Smooth muscle cell of the coronary artery (primary cell): Measurements from ENCODE around the gene SLC2A13. TPM values are rescaled to one million over a fixed set of nuclear protein-coding genes. Genes with fewer than 3 reads are reported as not detected.

ENCODE experiments used
- total RNA-seq: library from RNA; depleted of rRNA; stranded (reverse); fragments of >200 nt; gene quantifications from 2 replicates; pipeline ENCODE4 v1.2.3, GENCODE V29; 2014; ENCODE audit warnings: low replicate concordance

SLC2A13 gene
- total RNA-seq: 8.3 and 17.7 TPM in 2 replicates

DNA sequence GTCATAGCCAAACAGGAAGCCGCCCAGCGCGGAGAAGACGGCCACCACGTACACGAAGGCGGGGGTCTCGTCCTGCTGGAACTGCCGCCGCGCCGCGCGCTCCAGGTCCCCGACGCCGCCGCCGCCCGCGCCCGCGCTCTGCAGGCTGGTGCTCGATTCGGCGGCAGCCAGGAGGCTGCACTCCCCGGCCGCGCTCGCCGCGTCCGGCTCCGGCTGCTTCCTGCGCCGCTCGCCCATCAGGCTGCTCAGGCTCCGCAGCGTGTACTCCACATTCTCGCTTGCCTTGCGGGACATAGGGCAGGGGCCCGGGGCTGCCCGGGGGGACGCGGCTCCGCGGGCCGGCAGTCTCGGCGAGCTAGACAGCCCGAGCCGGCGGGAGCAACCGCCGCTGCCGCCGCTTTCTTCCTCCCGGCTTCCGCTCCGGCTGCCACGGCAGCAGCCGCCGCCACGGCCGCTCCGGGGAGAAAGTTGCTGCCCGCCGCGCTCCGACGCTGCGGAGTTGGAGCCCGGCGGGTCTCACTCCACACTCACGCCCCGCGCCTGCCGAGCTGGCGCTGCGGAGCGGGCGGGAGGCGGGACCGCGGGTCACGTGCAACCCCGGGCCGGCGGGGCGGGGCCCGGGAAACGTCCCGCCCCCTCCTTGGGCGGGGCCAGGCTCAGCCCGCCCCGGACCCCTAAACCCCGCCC lies at the start of gene SLC2A13:
TSS of gene SLC2A13 (minus strand) at position 567 of the 687 bp plus-strand sequence. CDS start at position 294, 273 bp downstream.

Other genes starting within 250 kb of the SLC2A13 start
- gene LRRK2, start 118.9 kb upstream of the SLC2A13 start, total RNA-seq: 1.7 and 9.2 TPM in 2 replicates